Uterus (tissue), 4 donors: ENCODE data around the gene MYOZ2. TPM values are rescaled to one million over a fixed set of nuclear protein-coding genes. Genes with fewer than 3 reads are reported as not detected.

ENCODE experiments used
- DNase-seq, 2 donors: peaks; one replicate each; pipeline ENCODE4 v3.0.0-alpha.2; 2019 to 2020
- H3K27ac ChIP-seq, 2 donors: fragments of 200-600 bp; sonication (generic); 1 replicate in 1 of 2; 2 replicates in 1 of 2; pipeline ENCODE4 v1.5.1; 2016 to 2018
- H3K27me3 ChIP-seq, 2 donors: fragments of 200-600 bp; sonication (generic); one replicate each; pipeline ENCODE4 v1.5.1; 2018 to 2019; ENCODE audit warnings: control low read depth in 1 of 2
- H3K36me3 ChIP-seq, 2 donors: fragments of 200-600 bp; sonication (generic); one replicate each; pipeline ENCODE4 v1.5.1; 2019; ENCODE audit warnings: control low read depth in 1 of 2
- H3K4me1 ChIP-seq, 2 donors: fragments of 200-600 bp; sonication (generic); one replicate each; pipeline ENCODE4 v1.5.1; 2018 to 2019; ENCODE audit warnings: control low read depth in 1 of 2
- H3K4me3 ChIP-seq, 2 donors: fragments of 200-600 bp; sonication (generic); 1 replicate in 1 of 2; 2 replicates in 1 of 2; pipeline ENCODE4 v1.5.1; 2018 to 2019; ENCODE audit warnings: mild to moderate bottlenecking in 1 of 2
- H3K9me3 ChIP-seq, 2 donors: fragments of 200-600 bp; sonication (generic); one replicate each; pipeline ENCODE4 v1.5.1; 2019; ENCODE audit warnings: control low read depth in 1 of 2
- CTCF ChIP-seq, 4 experiments: fragments of 200-600 bp in 2 of 4; fragments of 450-650 bp in 2 of 4; sonication (generic) in 2 of 4; IDR thresholded peaks; one replicate each; pipeline ENCODE4 v1.5.1; 2016 to 2019; ENCODE audit warnings: antibody characterized with exemption in 4 of 4, mild to moderate bottlenecking in 2 of 4, moderate library complexity in 1 of 4
- POLR2A ChIP-seq, 2 donors: fragments of 450-650 bp; IDR thresholded peaks; one replicate each; pipeline ENCODE4 v1.6.1; 2016; ENCODE audit warnings: antibody characterized with exemption in 2 of 2, mild to moderate bottlenecking in 1 of 2, moderate library complexity in 1 of 2
- intact Hi-C: fragments of 100-400 bp; cut with DNase I; formaldehyde crosslinking; loops from one replicate; pipeline ENCODE4 v1.15.1; 2023; ENCODE audit warnings: low total_unique reads
- total RNA-seq, 4 donors: library from RNA; depleted of rRNA in 3 of 4; stranded (reverse); fragments of >200 nt in 3 of 4; gene quantifications; one replicate each; pipeline versions ENCODE4 v1.1.0 to v1.2.4, GENCODE V29; 2014 to 2023
- donor health status: DM: yes; HTN: yes; CAD: no.

The MYOZ2 gene
- total RNA-seq, 4 donors from 2014 or later: 0.62 to 1.8 (median 1.5) TPM; not detected in 1

GRCh38 chr4:119227690-119228089, 92.1 kb downstream of the MYOZ2 start:
- no peak overlapping the region for H3K27ac ChIP-seq
- TF ChIP-seq CTCF (IDR thresholded peaks at IDR 0.05): no peak
- TF ChIP-seq POLR2A (IDR thresholded peaks at IDR 0.05): no peak
- no peaks in the 10 kb centered on the region for H3K36me3 ChIP-seq
- peaks cover 0 to 6% of the 10 kb centered on the region in 2 donors for H3K9me3 ChIP-seq
- H3K4me1 ChIP-seq: no peaks in the 10 kb centered on the region
- no peak for DNase-seq
- no peak overlapping the region for H3K4me3 ChIP-seq
- no peaks in the 10 kb centered on the region for H3K27me3 ChIP-seq
- intact Hi-C loops: no loop called here

- Histone ChIP-seq H3K9me3 (peaks cover 0 to 6% of the 10 kb centered on the region in 2 donors), H3K4me1 (no peaks in the 10 kb centered on the region), H3K4me3 (no peak overlapping the region), H3K36me3 (no peaks in the 10 kb centered on the region), H3K27me3 (no peaks in the 10 kb centered on the region), H3K27ac (no peak overlapping the region)
- no peak for TF ChIP-seq CTCF (IDR thresholded peaks at IDR 0.05)
- DNase-seq: no peak
- intact Hi-C loops: no loop called here
Observed at GRCh38 chr4:119228406-119228805, 92.8 kb downstream of the MYOZ2 start.

- H3K36me3 ChIP-seq: no peaks in the 10 kb centered on the region
- no peak overlapping the region for H3K4me3 ChIP-seq
- DNase-seq: no peak
- H3K27ac ChIP-seq: no peak overlapping the region
- H3K27me3 ChIP-seq: no peaks in the 10 kb centered on the region
- intact Hi-C loops: no loop called here
- no peak for TF ChIP-seq POLR2A (IDR thresholded peaks at IDR 0.05)
- no peak for TF ChIP-seq CTCF (IDR thresholded peaks at IDR 0.05)
- no peaks in the 10 kb centered on the region for H3K4me1 ChIP-seq
- peaks cover 0 to under 1% of the 10 kb centered on the region in 2 donors for H3K9me3 ChIP-seq
Observed at GRCh38 chr4:119229908-119230687, 94.5 kb downstream of the MYOZ2 start.

GRCh38 chr4:119231491-119231890, 95.9 kb downstream of the MYOZ2 start:
- Histone ChIP-seq H3K4me1 (no peaks in the 10 kb centered on the region), H3K36me3 (no peaks in the 10 kb centered on the region), H3K27me3 (no peaks in the 10 kb centered on the region), H3K9me3 (no peaks in the 10 kb centered on the region), H3K4me3 (no peak overlapping the region), H3K27ac (no peak overlapping the region)
- TF ChIP-seq POLR2A (IDR thresholded peaks at IDR 0.05) (no peak), CTCF (IDR thresholded peaks at IDR 0.05) (no peak)
- intact Hi-C loops: no loop called here
- DNase-seq: no peak

GRCh38 chr4:119232286-119232685, 96.7 kb downstream of the MYOZ2 start:
- H3K36me3 ChIP-seq: no peaks in the 10 kb centered on the region
- intact Hi-C loops: no loop called here
- H3K9me3 ChIP-seq: no peaks in the 10 kb centered on the region
- TF ChIP-seq CTCF (IDR thresholded peaks at IDR 0.05): no peak
- no peak for TF ChIP-seq POLR2A (IDR thresholded peaks at IDR 0.05)
- H3K4me3 ChIP-seq: no peak overlapping the region
- H3K27ac ChIP-seq: no peak overlapping the region
- no peak for DNase-seq
- no peaks in the 10 kb centered on the region for H3K27me3 ChIP-seq
- H3K4me1 ChIP-seq: no peaks in the 10 kb centered on the region
